ENCODE measurements around the gene CD160. TPM values are rescaled to one million over a fixed set of nuclear protein-coding genes. Genes with fewer than 3 reads are reported as not detected.
A peak's percentile ranks its signal among the peaks of the same experiment; 100 is the strongest.

Gene CD160
- total RNA-seq, 1 experiment from 2014 or later: not detected

- Histone ChIP-seq H3K4me3 (no peak overlapping the region), H3K9me2 (ENCODE audit: insufficient read depth) (no peaks in the 10 kb centered on the region), H3K27me3 (ENCODE audit: insufficient read depth, low read depth) (no peaks in the 10 kb centered on the region), H3F3A (ENCODE audit: insufficient read depth, low read depth) (peaks cover 16% of the 10 kb centered on the region), H3K27ac (no peak overlapping the region), H3K79me2 (ENCODE audit: low read depth) (no peaks in the 10 kb centered on the region), H4K20me1 (ENCODE audit: insufficient read depth) (no peaks in the 10 kb centered on the region), H3K36me3 (ENCODE audit: low read depth) (no peaks in the 10 kb centered on the region), H3K4me2 (no peak overlapping the region), H3K9me3 (ENCODE audit: insufficient read depth, low read depth) (no peaks in the 10 kb centered on the region), H2AFZ (no peak overlapping the region), H3K4me1 (replicated peaks; ENCODE audit: insufficient read depth) (peaks cover 22% of the 10 kb centered on the region)
- ChIA-PET CTCF (interaction anchor here (0.6 kb wide), 1 partner anchor 59 kb away, joined by 4 read pairs; no protein-coding TSS in a partner anchor), POLR2A (ENCODE audit: unreplicated experiment) (no interaction called here)
- DNase-seq: no peak
- intact Hi-C loops (cut with micrococcal nuclease; ENCODE audit: unreplicated experiment): no loop called here
- TF ChIP-seq EZH2 (IDR thresholded peaks at IDR 0.05; ENCODE audit: low read depth): no peak
- no TSS peak for BruUV-seq (replicated peaks)
These were observed 17.2 kb upstream of the CD160 start for GRCh38 chr1:145702052-145702451.

- POLR2A ChIA-PET (ENCODE audit: unreplicated experiment): interaction anchor here (0.7 kb wide), 1 partner anchor 25 kb away, joined by 3 read pairs; no protein-coding TSS in a partner anchor
- H3K4me1 ChIP-seq (replicated peaks; ENCODE audit: insufficient read depth): peaks cover 29% of the 10 kb centered on the region
- intact Hi-C loops (cut with micrococcal nuclease; ENCODE audit: unreplicated experiment): no loop called here
- TF ChIP-seq EZH2 (IDR thresholded peaks at IDR 0.05; ENCODE audit: low read depth): no peak
- TF ChIP-seq CTCF (conservative IDR thresholded peaks at IDR 0.05): no peak
- no peaks in the 10 kb centered on the region for H3K9me3 ChIP-seq (ENCODE audit: insufficient read depth, low read depth)
- H4K20me1 ChIP-seq (ENCODE audit: insufficient read depth): no peaks in the 10 kb centered on the region
- H3K4me2 ChIP-seq: no peak overlapping the region
- H3K4me3 ChIP-seq: no peak overlapping the region
- H3K27ac ChIP-seq: no peak overlapping the region
- DNase-seq: no peak
- H3K27me3 ChIP-seq (ENCODE audit: insufficient read depth, low read depth): no peaks in the 10 kb centered on the region
- no TSS peak for BruUV-seq (replicated peaks)
- H3K79me2 ChIP-seq (ENCODE audit: low read depth): no peaks in the 10 kb centered on the region
- H2AFZ ChIP-seq: no peak overlapping the region
- CTCF ChIA-PET: interaction anchor here (0.6 kb wide), 1 partner anchor 74 kb away, joined by 4 read pairs; no protein-coding TSS in a partner anchor
- no peaks in the 10 kb centered on the region for H3K9me2 ChIP-seq (ENCODE audit: insufficient read depth)
- H3K36me3 ChIP-seq (ENCODE audit: low read depth): no peaks in the 10 kb centered on the region
- peaks cover 21% of the 10 kb centered on the region for H3F3A ChIP-seq (ENCODE audit: insufficient read depth, low read depth)
These were observed 16.5 kb upstream of the CD160 start for GRCh38 chr1:145702826-145703225.

- Histone ChIP-seq H3K79me2 (ENCODE audit: low read depth) (no peaks in the 10 kb centered on the region), H3K27ac (peak overlapping the region; percentile 45), H3K4me3 (no peak overlapping the region), H3K4me1 (replicated peaks; ENCODE audit: insufficient read depth) (peaks cover 39% of the 10 kb centered on the region), H3K27me3 (ENCODE audit: insufficient read depth, low read depth) (no peaks in the 10 kb centered on the region), H3K9me2 (ENCODE audit: insufficient read depth) (no peaks in the 10 kb centered on the region), H3F3A (ENCODE audit: insufficient read depth, low read depth) (peaks cover 24% of the 10 kb centered on the region), H3K36me3 (ENCODE audit: low read depth) (no peaks in the 10 kb centered on the region), H3K4me2 (peak overlapping the region; percentile 42), H3K9me3 (ENCODE audit: insufficient read depth, low read depth) (no peaks in the 10 kb centered on the region), H2AFZ (no peak overlapping the region), H4K20me1 (ENCODE audit: insufficient read depth) (no peaks in the 10 kb centered on the region)
- ChIA-PET CTCF (interaction anchor here (0.6 kb wide), 1 partner anchor 96 kb away, joined by 3 read pairs; no protein-coding TSS in a partner anchor), POLR2A (ENCODE audit: unreplicated experiment) (no interaction called here)
- intact Hi-C loops (cut with micrococcal nuclease; ENCODE audit: unreplicated experiment): no loop called here
- TF ChIP-seq CTCF (conservative IDR thresholded peaks at IDR 0.05): no peak
- TF ChIP-seq EZH2 (IDR thresholded peaks at IDR 0.05; ENCODE audit: low read depth): no peak
- DNase-seq: no peak
- no TSS peak for BruUV-seq (replicated peaks)
These were observed 13.7 kb upstream of the CD160 start for GRCh38 chr1:145705622-145706021.
